Thyroid gland (tissue), 4 donors: Measurements from ENCODE around the gene PFKM. TPM values are rescaled to one million over a fixed set of nuclear protein-coding genes. Genes with fewer than 3 reads are reported as not detected.

Experiments used
- DNase-seq, 2 donors: peaks; one replicate each; pipeline ENCODE4 v3.0.0-alpha.2; 2019
- H3K27ac ChIP-seq, 3 donors: fragments of 200-600 bp; sonication (generic); 1 replicate in 2 of 3; 2 replicates in 1 of 3; pipeline ENCODE4 v1.5.1; 2016 to 2019; ENCODE audit warnings: mild to moderate bottlenecking in 1 of 3, moderate library complexity in 1 of 3
- H3K27me3 ChIP-seq: fragments of 200-600 bp; sonication (generic); one replicate; pipeline ENCODE4 v1.5.1; 2019
- H3K36me3 ChIP-seq, 2 donors: fragments of 200-600 bp; sonication (generic); one replicate each; pipeline ENCODE4 v1.5.1; 2016 to 2019
- H3K4me1 ChIP-seq, 2 donors: fragments of 200-600 bp; sonication (generic); one replicate each; pipeline ENCODE4 v1.5.1; 2017 to 2019
- H3K4me3 ChIP-seq, 3 donors: fragments of 200-600 bp; sonication (generic); replicated peaks in 1 of 3; 1 replicate in 2 of 3; 2 replicates in 1 of 3; pipeline ENCODE4 v1.5.1; 2016; ENCODE audit warnings: mild to moderate bottlenecking in 1 of 3
- H3K9me3 ChIP-seq: fragments of 200-600 bp; sonication (generic); one replicate; pipeline ENCODE4 v1.5.1; 2017
- CTCF ChIP-seq, 6 experiments: fragments of 200-600 bp in 3 of 6; fragments of 450-650 bp in 3 of 6; sonication (generic) in 3 of 6; IDR thresholded peaks; one replicate each; pipeline ENCODE4 v1.5.1; 2016 to 2019; ENCODE audit warnings: antibody characterized with exemption in 6 of 6, mild to moderate bottlenecking in 2 of 6, inconsistent platforms in 1 of 6, moderate library complexity in 1 of 6
- POLR2A ChIP-seq, 2 donors: fragments of 450-650 bp; IDR thresholded peaks; one replicate each; pipeline ENCODE4 v1.6.1; 2017; ENCODE audit warnings: antibody characterized with exemption in 2 of 2, mild to moderate bottlenecking in 2 of 2, moderate library complexity in 1 of 2
- WGBS, 2 donors: methylation state at CpG; one replicate each; pipeline ENCODE4 v1.1.5; 2017; 5-methylcytosine and 5-hydroxymethylcytosine counted together
- intact Hi-C: fragments of 100-400 bp; cut with DNase I; formaldehyde crosslinking; loops from one replicate; pipeline ENCODE4 v1.15.1; 2023
- total RNA-seq, 4 donors: library from RNA; depleted of rRNA; stranded (reverse); fragments of >200 nt; gene quantifications; one replicate each; pipeline ENCODE4 v1.2.3, GENCODE V29; 2016

Gene PFKM
- total RNA-seq, 4 donors from 2014 or later = 36.1 to 66.7 (median 49.2) TPM

GRCh38 chr12:48169011-48169410 is 49.8 kb downstream of the PFKM start:
- H3K27ac ChIP-seq = no peak overlapping the region
- intact Hi-C loops = loop anchor here (10.0 kb wide), 1 partner anchor 204 kb away; the partner anchor contains the start of gene TMEM106C
- H3K36me3 ChIP-seq = no peaks in the 10 kb centered on the region
- no peaks in the 10 kb centered on the region for H3K27me3 ChIP-seq
- 84 to 89% methylated on average over 17 to 19 of the region's 19 CpGs for WGBS, 2 donors
- TF ChIP-seq POLR2A (IDR thresholded peaks at IDR 0.05) = no peak
- TF ChIP-seq CTCF (IDR thresholded peaks at IDR 0.05) = no peak
- no peaks in the 10 kb centered on the region for H3K4me1 ChIP-seq
- DNase-seq = no peak
- H3K4me3 ChIP-seq = no peak overlapping the region
- no peaks in the 10 kb centered on the region for H3K9me3 ChIP-seq

GRCh38 chr12:48175613-48176416 is 56.7 kb downstream of the PFKM start:
- Histone ChIP-seq H3K27ac (no peak overlapping the region), H3K27me3 (no peaks in the 10 kb centered on the region), H3K4me1 (no peaks in the 10 kb centered on the region), H3K4me3 (no peak overlapping the region), H3K36me3 (no peaks in the 10 kb centered on the region), H3K9me3 (no peaks in the 10 kb centered on the region)
- intact Hi-C loops = no loop called here
- WGBS, 2 donors = 64 to 71% methylated on average over 3 of the region's 3 CpGs
- no peak for DNase-seq
- no peak for TF ChIP-seq POLR2A (IDR thresholded peaks at IDR 0.05)
- no peak for TF ChIP-seq CTCF (IDR thresholded peaks at IDR 0.05)

GRCh38 chr12:48176417-48176751 is 57.2 kb downstream of the PFKM start:
- TF ChIP-seq CTCF (IDR thresholded peaks at IDR 0.05) (no peak), POLR2A (IDR thresholded peaks at IDR 0.05) (no peak)
- H3K27ac ChIP-seq = no peak overlapping the region
- H3K27me3 ChIP-seq = no peaks in the 10 kb centered on the region
- intact Hi-C loops = no loop called here
- H3K4me1 ChIP-seq = no peaks in the 10 kb centered on the region
- no peaks in the 10 kb centered on the region for H3K9me3 ChIP-seq
- no peak for DNase-seq
- no peak overlapping the region for H3K4me3 ChIP-seq
- H3K36me3 ChIP-seq = no peaks in the 10 kb centered on the region

GRCh38 chr12:48177982-48178381 is 58.8 kb downstream of the PFKM start:
- intact Hi-C loops = no loop called here
- TF ChIP-seq CTCF (IDR thresholded peaks at IDR 0.05) = no peak
- no peak for TF ChIP-seq POLR2A (IDR thresholded peaks at IDR 0.05)
- 35 to 42% methylated on average over 4 of the region's 4 CpGs for WGBS, 2 donors
- no peak for DNase-seq
- no peak overlapping the region for H3K27ac ChIP-seq
- H3K4me1 ChIP-seq = peaks cover 5 to 6% of the 10 kb centered on the region in 2 donors
- H3K9me3 ChIP-seq = no peaks in the 10 kb centered on the region
- H3K4me3 ChIP-seq = no peak overlapping the region
- H3K27me3 ChIP-seq = peaks cover 6% of the 10 kb centered on the region
- H3K36me3 ChIP-seq = no peaks in the 10 kb centered on the region

- 85 to 91% methylated on average over 1 of the region's 1 CpG for WGBS, 2 donors
- Histone ChIP-seq H3K27ac (no peak overlapping the region), H3K4me1 (peaks cover 19 to 20% of the 10 kb centered on the region in 2 donors), H3K9me3 (no peaks in the 10 kb centered on the region), H3K36me3 (no peaks in the 10 kb centered on the region), H3K27me3 (peaks cover 6% of the 10 kb centered on the region), H3K4me3 (no peak overlapping the region)
- intact Hi-C loops = no loop called here
- TF ChIP-seq CTCF (IDR thresholded peaks at IDR 0.05) = no peak
- no peak for TF ChIP-seq POLR2A (IDR thresholded peaks at IDR 0.05)
- DNase-seq = no peak
These were observed 60.3 kb downstream of the PFKM start for GRCh38 chr12:48179466-48179865.
